ENCODE results near the gene ARF6.
"Not testable (repeated sequence)": the region's sequence is repeated elsewhere in the genome, so short reads cannot be mapped to it uniquely, and the experiment has no call there.

The ARF6 gene

GRCh38 chr14:49879646-49880204, 13.2 kb upstream of the ARF6 start:
- DNase-seq: peak; percentile 42 to 54

DNA sequence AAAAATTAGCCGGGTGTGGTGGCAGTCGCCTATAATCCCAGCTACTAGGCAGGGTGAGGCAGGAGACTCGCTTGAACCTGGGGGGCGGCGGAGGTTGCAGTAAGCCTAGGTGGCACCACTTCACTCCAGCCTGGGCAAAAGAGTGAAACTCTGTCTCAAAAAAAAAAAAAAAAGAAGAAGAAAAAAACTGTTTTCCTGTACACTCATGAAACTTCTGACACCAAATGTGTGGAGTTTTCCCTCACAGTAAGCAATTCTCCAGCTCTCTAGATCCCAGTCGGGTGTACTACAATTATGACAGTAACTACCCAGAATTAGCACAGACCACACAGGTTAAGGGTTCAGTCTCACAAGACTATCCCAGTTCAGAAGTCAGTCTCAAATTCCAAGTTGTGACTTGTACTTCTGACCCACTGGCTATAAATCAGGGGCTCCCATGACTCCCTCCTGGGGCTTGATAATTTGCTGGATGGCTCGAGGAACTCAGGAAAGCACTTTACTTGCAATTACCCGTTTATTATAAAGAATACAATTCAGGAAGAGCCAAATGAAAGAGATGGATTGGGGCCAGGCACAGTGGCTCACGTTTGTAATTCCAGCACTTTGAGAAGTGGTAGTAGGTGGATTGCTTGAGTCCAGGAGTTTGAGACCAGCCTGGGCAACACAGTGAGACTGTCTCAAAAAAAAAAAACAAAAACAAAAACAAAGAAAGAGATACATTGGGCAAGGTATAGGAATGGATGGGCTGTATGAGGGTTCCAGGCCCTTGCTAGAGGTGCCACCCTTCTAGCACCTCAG, 12.4 kb upstream of the ARF6 start:
- DNase-seq: no peak

DNA sequence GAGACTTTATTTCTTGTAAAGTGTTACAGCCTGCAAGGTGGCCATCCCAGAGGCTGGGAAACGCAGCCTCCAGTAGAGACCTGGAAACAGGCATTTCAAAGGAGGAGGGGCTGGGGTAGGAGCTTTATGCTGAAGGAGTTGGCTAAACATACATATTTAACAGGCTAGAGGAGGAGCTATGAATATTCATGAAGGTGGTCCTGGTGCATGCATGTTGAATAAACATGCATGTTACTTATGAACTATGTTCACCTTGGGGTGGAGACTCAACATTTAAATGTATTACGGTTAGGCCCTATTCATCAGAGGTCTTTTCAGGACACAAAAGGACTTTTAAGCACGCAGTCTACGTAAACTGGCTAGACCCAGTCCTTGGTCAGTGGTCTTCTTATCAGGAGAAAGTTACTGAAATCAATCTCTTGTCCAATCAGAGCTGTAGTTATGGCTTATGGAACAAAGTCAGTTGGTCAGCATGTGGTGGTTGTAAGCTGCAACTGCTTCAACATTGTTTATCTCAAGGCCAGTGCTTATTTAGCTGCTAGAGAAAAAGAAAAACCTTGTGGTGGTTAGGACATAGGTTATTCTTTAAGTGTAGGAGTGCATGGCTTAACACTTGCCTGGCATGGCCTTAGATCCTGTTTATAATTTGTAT, 11.4 kb upstream of the ARF6 start:
- DNase-seq: no peak

DNA sequence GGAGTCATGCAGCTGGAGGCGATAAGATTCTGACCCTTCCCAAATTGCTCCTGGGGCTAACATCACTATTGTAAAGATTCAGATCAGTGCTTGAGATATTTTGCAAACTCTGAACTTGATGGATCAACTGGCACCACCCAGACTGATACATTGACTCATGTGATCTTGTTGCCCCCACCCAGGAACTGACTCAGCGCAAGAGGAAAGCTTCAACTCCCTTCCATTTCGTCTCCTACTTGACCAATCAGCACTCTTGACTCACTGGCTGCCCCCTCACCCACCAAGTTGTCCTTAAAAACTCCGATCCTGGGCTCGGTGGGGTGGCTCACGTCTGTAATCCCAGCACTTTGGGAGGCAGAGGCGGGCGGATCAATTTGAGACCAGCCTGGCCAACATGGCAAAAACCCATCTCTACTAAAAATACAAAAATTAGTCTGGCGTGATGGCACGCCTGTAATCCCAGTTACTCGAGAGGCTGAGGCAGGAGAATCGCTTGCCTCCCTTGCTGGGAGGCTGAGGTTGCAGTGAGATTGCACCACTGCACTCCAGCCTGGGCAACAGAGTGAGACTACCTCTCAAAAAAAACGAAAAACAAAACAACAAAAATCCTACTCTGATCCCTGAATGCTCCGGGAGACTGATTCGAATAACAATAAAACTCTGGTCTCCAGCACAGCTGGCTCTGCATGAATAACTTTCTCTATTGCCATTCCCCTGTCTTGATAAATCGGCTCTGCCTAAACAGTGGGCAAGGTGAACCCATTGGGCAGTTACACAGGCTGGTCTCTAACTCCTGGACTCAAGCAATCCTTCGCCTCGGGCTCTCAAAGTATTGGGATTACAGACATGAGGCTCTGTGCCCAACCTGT, 9.8 kb upstream of the ARF6 start:
- no peak for DNase-seq

DNA sequence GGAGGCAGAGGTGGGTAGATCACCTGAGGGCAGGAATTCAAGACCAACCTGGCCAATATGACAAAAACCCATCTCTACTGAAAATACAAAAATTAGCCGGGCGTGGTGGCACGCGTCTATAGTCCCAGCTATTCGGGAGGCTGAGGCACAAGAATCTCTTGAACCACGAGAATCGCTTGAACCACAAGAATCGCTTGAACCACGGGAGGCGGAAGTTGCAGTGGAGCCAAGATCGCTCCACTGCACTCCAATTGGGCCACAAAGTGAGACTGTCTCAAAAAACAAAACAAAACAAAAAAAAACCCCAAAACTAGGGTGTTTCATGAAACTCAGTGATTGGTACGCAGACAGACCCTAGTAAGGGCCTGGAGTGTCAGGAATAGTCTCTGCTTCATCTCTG, 6.4 kb upstream of the ARF6 start:
- no peak for DNase-seq

DNA sequence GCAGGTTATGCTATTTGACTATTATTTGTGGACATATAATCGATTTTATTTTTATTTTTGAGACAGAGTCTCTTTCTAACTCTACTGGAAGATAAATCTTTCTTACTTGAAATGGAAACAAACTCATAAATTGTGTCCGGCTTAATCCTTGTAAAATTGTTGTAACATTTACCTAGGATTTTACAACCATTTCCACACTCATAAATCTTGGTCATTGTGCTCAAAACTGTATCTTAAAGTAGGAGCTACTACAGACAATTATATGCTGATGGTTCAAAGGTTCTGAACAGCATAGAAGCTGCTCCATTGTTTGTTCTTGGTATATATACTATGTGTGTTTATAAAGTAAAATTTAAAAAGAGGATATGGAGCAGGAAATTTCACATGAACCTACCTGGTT, 4.6 kb upstream of the ARF6 start:
- DNase-seq: no peak

DNA sequence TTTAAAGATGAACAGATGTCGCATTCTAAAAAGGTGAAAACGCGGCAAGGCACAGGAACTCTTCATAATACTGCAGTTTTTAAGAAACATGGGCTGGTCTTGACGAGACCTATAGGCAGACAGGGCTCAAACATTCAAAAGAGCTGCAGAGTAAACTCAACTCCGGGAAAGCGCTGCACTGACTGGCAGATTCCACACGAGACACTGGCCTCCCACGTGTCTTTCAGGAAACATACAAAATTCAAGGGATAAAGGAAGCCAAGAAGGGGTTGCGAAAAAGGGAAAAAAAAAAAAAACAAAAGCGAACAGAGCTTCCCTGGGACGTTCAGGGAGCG, 614 bp upstream of the ARF6 start:
- DNase-seq: peak in 1 of 2 experiments; percentile 66

GRCh38 chr14:49893309-49894213, 679 bp downstream of the ARF6 start:
- DNase-seq: peak; percentile 63 to 66

DNA sequence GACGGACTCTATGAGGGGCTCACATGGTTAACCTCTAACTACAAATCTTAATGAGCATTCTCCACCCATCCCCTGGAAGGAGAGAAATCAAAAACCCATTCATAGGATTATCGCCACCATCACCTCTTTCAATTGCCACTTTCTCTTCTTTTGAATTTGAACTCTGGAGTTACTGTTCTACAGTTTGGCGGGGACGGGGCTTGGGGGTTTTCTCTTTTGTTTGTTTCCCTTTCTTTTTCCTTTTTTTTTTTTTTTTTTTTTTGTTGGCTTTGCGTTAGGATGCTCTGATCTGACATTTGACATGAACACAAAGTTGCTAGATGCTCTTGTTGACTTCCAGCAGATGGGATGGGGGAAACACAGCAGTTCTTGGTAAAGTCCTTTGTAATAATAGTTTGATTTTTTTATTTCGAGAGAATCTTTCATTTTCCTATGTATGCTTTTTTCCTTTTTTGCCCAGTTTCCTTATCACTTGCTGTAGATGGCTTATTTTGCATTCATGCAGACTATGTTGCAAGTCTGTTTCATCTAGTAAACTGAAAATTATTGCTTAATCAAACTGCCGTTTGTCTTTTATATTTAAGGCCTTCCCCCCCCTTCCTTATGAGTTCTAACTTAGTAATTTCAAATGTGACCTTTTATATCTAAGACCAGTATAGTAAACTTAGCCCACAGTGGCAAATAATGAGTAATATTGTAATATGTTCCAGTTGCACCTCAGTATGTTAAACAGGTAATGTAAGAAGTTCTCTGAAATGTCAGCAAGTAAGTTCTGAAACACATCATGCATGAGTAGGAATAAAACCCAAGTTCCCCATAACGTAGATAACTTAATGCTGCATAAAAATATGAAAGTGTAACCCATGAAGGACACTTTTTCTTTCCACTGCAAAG, 1.6 kb downstream of the ARF6 start:
- DNase-seq: not testable (repeated sequence)

- no peak for DNase-seq
Measured at GRCh38 chr14:49895480-49895879, 2.6 kb downstream of the ARF6 start.

DNA sequence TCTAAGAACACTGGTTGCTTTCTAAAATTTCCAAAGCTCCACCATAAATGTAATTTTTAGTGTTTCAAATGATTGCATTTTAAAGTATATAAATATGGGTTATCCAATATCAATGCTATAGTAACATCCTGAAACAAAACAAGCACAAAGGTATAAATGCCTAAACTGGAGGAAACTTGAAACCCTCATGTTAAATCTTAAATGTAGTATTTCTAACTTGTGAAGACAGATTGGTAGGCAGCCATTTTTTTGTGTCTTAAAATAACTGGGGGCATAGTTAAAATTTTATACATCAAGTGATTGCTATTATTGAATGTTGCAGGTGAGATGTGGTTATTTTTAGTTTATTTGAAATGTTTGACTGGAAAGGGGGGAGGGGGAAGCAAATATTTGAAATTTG, 3.4 kb downstream of the ARF6 start:
- DNase-seq: not testable (repeated sequence)

DNA sequence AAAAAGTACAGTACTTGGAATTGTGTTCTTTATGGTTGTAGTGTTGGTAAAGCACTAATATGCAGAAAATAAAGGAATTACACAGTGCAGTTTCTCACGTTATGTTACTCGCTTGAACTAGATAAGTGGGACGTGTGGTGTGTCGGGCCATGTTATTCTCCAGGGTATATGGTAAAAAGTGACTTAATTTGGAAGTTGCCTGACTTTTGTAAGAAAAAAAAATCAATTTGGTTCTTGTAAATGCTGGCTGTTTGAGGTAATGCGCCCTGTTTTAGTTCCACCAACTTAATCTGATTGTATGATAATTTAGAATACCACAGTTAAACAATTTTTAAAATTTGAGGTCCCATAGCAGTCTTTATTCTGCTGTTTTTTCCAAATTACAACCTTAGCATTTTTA, 4.1 kb downstream of the ARF6 start:
- no peak for DNase-seq

DNA sequence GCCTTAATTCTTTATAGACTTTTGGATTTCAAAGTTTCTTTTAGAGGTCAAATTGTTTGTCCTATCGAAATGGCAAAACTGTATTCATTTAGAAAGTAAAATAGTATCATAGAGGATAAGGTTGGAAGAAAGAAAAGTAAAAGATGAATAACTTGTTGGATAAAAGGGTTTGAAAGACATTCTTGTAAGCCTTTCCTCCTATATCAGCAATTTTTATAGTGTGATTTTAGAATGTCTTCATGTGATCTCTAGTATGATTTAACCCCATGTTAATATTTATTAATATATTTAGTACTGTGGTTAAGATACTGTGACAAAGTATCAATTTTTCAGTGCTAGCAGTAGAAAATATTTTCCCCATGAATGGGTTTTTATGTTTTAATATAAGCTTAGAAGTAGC, 4.5 kb downstream of the ARF6 start:
- DNase-seq: no peak

- DNase-seq: no peak
Measured at GRCh38 chr14:49897965-49898364, 5.1 kb downstream of the ARF6 start.

DNA sequence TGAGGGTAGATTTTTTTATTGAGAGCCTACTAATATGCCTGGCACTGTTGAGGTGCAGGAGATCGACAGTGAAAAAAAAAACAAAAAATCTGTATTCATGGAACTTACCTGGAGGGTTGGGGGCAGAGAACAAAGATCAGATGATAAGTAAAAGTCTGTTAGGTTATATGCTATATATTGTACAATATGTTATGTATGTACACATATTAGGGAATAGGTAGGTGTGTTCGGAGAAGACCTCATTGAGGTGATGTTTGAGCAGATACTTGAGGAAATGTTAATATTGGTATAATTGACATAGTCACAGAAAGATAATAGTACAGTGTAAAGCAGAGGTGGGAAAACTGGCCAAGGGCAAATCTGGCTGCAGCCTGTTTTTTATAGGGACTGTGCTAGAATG, 5.6 kb downstream of the ARF6 start:
- no peak for DNase-seq

GRCh38 chr14:49900973-49901372, 8.1 kb downstream of the ARF6 start:
- DNase-seq: no peak

- not testable (repeated sequence) for DNase-seq
Measured at GRCh38 chr14:49902679-49903246, 9.9 kb downstream of the ARF6 start.

DNA sequence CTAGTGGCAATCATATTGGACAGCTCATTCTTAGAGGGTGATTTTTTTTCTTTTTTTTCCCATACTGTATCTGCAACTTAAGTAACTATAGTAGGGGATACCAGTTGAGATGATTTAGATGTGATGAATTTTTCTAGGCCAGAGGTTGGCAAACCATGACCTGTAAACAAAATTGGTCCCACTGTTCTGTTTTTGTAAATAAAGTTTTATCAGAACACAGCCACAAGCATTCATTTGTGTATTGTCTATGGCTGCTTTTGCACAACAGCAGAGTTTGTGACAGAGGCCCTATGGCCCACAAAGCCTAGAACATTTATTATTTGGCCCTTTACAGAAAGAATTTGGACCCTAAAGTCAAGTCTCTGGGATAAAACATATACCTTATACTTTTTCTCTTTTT, 11.4 kb downstream of the ARF6 start:
- DNase-seq: no peak

GRCh38 chr14:49905989-49906388, 13.1 kb downstream of the ARF6 start:
- no peak for DNase-seq

- DNase-seq: no peak
Measured at GRCh38 chr14:49907186-49907585, 14.3 kb downstream of the ARF6 start.

GRCh38 chr14:49908433-49908782, 15.5 kb downstream of the ARF6 start:
- no peak for DNase-seq

All from NCI-H2081 (cell line).